ENCODE data around the gene SBK2. TPM values are rescaled to one million over a fixed set of nuclear protein-coding genes. Genes with fewer than 3 reads are reported as not detected.

The SBK2 gene
- polyA plus RNA-seq, 1 donor from 2014 or later: not detected

GRCh38 chr19:55580628-55581144, 43.8 kb upstream of the SBK2 start, which contains the start of gene ZNF579:
Gene ZNF579 (minus strand): TSS chr19:55580848. CDS start chr19:55579639, 1,209 bp downstream.
- H3K9ac ChIP-seq (ENCODE audit: low read length): peak within 1 kb of the TSS; percentile 98
- H3K9me3 ChIP-seq (ENCODE audit: low read length): no peaks in the 10 kb centered on the region
- no peaks in the 10 kb centered on the region for H3K36me3 ChIP-seq (ENCODE audit: insufficient read depth, low read length)
- no peaks in the 10 kb centered on the region for H3K9me2 ChIP-seq (ENCODE audit: insufficient read depth, low read length)
- TF ChIP-seq TAF1 (IDR thresholded peaks at IDR 0.05; ENCODE audit: low read depth) (no peak), RAD21 (conservative IDR thresholded peaks at IDR 0.05) (no peak), MXI1 (conservative IDR thresholded peaks at IDR 0.05; ENCODE audit: poor library complexity, severe bottlenecking) (peak; percentile 39), POLR2AphosphoS5 (IDR thresholded peaks at IDR 0.05) (peak; percentile 74), EP300 (conservative IDR thresholded peaks at IDR 0.05; ENCODE audit: poor library complexity, severe bottlenecking) (no peak), EZH2 (IDR thresholded peaks at IDR 0.05; ENCODE audit: borderline replicate concordance, insufficient read depth, low read length, poor library complexity, severe bottlenecking) (no peak), REST (IDR thresholded peaks at IDR 0.05; ENCODE audit: borderline replicate concordance) (peak; percentile 4), SMC3 (conservative IDR thresholded peaks at IDR 0.05; ENCODE audit: poor library complexity) (peak; percentile 4)
- TF ChIP-seq, protein P1, sequence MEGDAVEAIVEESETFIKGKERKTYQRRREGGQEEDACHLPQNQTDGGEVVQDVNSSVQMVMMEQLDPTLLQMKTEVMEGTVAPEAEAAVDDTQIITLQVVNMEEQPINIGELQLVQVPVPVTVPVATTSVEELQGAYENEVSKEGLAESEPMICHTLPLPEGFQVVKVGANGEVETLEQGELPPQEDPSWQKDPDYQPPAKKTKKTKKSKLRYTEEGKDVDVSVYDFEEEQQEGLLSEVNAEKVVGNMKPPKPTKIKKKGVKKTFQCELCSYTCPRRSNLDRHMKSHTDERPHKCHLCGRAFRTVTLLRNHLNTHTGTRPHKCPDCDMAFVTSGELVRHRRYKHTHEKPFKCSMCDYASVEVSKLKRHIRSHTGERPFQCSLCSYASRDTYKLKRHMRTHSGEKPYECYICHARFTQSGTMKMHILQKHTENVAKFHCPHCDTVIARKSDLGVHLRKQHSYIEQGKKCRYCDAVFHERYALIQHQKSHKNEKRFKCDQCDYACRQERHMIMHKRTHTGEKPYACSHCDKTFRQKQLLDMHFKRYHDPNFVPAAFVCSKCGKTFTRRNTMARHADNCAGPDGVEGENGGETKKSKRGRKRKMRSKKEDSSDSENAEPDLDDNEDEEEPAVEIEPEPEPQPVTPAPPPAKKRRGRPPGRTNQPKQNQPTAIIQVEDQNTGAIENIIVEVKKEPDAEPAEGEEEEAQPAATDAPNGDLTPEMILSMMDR (IDR thresholded peaks at IDR 0.05; ENCODE audit: poor library complexity, severe bottlenecking): no peak
- no peaks in the 10 kb centered on the region for H3K27me3 ChIP-seq (ENCODE audit: insufficient read depth, low read depth, low read length)
- H3K4me2 ChIP-seq (ENCODE audit: low read length): peak within 1 kb of the TSS; percentile 99
- H3F3A ChIP-seq (ENCODE audit: insufficient read depth, low read length, poor library complexity, severe bottlenecking): no peaks in the 10 kb centered on the region
- peak within 1 kb of the TSS; percentile 94 for H3K4me3 ChIP-seq (ENCODE audit: low read length)
- H3K27ac ChIP-seq (ENCODE audit: low read length): peak within 1 kb of the TSS; percentile 81
- H3K79me2 ChIP-seq (replicated peaks; ENCODE audit: insufficient read depth, low read length): peaks cover 21% of the 10 kb centered on the region
- H2AFZ ChIP-seq (ENCODE audit: low read depth, low read length): peak within 1 kb of the TSS; percentile 61
- no peaks in the 10 kb centered on the region for H4K20me1 ChIP-seq (ENCODE audit: insufficient read depth)

- Histone ChIP-seq H3K9me2 (ENCODE audit: insufficient read depth, low read length) (no peaks in the 10 kb centered on the region), H3K36me3 (ENCODE audit: insufficient read depth, low read length) (no peaks in the 10 kb centered on the region), H3K4me2 (ENCODE audit: low read length) (peak overlapping the region; percentile 99), H3K4me3 (ENCODE audit: low read length) (peak overlapping the region; percentile 94), H3K27me3 (ENCODE audit: insufficient read depth, low read depth, low read length) (no peaks in the 10 kb centered on the region), H3K9me3 (ENCODE audit: low read length) (no peaks in the 10 kb centered on the region), H3K9ac (ENCODE audit: low read length) (peak overlapping the region; percentile 98), H3F3A (ENCODE audit: insufficient read depth, low read length, poor library complexity, severe bottlenecking) (no peaks in the 10 kb centered on the region), H2AFZ (ENCODE audit: low read depth, low read length) (peak overlapping the region; percentile 40), H3K79me2 (replicated peaks; ENCODE audit: insufficient read depth, low read length) (peaks cover 21% of the 10 kb centered on the region), H4K20me1 (ENCODE audit: insufficient read depth) (no peaks in the 10 kb centered on the region), H3K27ac (ENCODE audit: low read length) (peak overlapping the region; percentile 81)
- TF ChIP-seq SMC3 (conservative IDR thresholded peaks at IDR 0.05; ENCODE audit: poor library complexity): no peak
- no peak for TF ChIP-seq EP300 (conservative IDR thresholded peaks at IDR 0.05; ENCODE audit: poor library complexity, severe bottlenecking)
- TF ChIP-seq TAF1 (IDR thresholded peaks at IDR 0.05; ENCODE audit: low read depth): no peak
Measured at GRCh38 chr19:55579766-55580621, 43.1 kb upstream of the SBK2 start.
